Measurements from ENCODE around the gene RACGAP1. TPM values are rescaled to one million over a fixed set of nuclear protein-coding genes. Genes with fewer than 3 reads are reported as not detected.

The RACGAP1 gene
- total and polyA plus RNA-seq, 2 of the 8 experiments (the other 6 are each of a cell fraction or from before 2014, with no cell fraction given): 18.0 to 66.3 TPM

GRCh38 chr12:50032854-50033581, 7.7 kb upstream of the RACGAP1 start (continued):
- 0 out of 2 replicates have a peak, but pooled peaks have one; percentile 9 for TF ChIP-seq MAX (IDR thresholded peaks at IDR 0.05)
- TF ChIP-seq E2F6 (IDR thresholded peaks at IDR 0.05): 0 out of 2 replicates have a peak, but pooled peaks have one; percentile 34
- TF ChIP-seq KDM4A (IDR thresholded peaks at IDR 0.05; ENCODE audit: low read depth, low read length, severe bottlenecking): peak; percentile 87
